GM18508 (cell line): ENCODE data around the gene PPM1L.
"Not testable (repeated sequence)": the region's sequence is repeated elsewhere in the genome, so short reads cannot be mapped to it uniquely, and the experiment has no call there.

Experiments used
- ATAC-seq: cut with Tn5 transposase; IDR thresholded peaks from one replicate; pipeline ENCODE4 v1.9.1; 2021; ENCODE audit warnings: moderate number of reproducible peaks; ENCODE audit not compliant: insufficient read depth, unreplicated experiment

PPM1L gene

DNA sequence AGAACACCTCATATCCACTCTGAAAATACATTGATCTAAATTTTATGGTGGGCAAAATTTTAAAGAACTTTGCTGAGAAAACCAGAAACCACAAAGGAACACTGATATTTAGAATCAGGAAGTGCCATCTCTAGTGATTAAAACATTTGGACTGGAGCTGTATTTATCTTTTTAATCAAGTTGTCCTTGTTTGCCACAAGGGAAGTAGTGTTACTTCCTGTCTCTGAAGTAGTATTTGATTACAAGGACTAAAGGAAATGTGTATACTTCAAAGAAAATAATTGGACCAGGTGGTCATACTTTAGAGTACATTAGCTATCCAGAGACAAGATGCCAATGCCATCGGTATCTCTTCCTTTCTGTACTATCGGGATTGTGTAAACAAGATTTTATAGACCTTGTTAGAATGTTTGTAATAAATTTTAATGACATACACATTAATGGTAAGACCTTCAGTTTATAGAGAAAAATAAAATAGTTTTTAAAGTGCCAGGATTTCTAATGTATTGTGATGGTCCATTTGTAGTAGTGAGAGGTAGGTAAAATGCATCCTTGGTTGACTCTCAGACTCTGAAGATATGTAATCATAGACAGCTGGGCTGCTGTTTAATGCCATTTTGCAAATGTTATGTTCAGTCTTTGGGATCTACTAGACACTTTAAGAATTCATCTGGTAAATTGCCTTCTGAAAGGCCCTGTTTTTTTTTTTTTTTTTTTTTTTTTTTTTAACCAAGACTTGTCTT is 217.2 kb downstream of the PPM1L start:
- ATAC-seq: no peak

DNA sequence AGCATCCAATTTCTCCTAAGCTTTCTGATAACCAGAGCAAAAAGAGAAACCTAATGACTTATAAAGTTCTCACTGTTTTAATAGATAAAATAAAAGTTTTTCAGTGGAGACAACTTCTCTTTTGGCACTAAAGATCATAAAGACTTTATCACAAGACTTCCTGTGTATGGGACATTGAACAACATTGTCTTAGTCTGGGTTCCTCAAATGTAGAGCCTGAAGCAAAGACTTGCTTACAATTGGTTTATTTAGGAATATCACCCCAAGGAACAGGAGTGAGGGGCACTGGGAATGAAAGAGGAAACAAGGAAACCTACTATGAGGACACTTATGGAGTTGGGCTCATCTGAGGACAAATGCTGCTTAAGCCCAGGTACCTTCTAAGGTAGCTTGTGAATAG is 221.7 kb downstream of the PPM1L start:
- no peak for ATAC-seq

- ATAC-seq: peak; percentile 82
These were observed 224.7 kb downstream of the PPM1L start for GRCh38 chr3:160980740-160981139.

DNA sequence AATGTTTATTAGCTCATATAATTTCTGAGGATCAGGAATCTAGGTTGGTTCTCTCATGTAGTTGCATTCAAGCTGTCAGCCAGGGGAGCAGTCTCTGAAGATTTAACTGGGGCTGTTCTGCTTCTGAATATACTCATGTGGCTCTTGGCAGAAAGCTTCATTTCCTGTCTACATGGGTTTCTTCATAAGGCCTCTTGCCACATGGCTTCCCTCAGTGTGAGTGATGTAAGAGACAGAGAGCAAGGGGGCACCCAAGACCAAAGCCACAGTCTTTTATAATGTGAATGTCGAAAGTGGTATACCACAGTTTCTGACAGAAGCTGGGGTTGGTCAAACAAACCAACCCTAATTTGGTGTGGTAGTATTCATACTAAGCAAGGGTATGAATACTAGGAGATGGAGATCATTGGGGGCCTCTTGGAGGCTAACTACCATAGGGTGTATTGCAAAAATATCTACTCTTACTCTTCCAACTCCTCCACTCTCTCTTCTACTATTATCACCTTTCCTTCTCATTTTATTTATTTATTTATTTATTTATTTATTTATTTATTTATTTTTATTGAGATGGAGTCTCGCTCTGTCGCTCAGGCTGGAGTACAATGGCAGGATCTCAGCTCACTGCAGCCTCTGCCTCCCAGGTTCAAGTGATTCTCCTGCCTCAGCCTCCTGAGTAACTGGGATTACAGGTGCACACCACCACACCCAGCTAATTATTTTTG is 225.3 kb downstream of the PPM1L start:
- peak; percentile 82 for ATAC-seq

GRCh38 chr3:160982491-160982890 is 226.5 kb downstream of the PPM1L start:
- no peak for ATAC-seq

DNA sequence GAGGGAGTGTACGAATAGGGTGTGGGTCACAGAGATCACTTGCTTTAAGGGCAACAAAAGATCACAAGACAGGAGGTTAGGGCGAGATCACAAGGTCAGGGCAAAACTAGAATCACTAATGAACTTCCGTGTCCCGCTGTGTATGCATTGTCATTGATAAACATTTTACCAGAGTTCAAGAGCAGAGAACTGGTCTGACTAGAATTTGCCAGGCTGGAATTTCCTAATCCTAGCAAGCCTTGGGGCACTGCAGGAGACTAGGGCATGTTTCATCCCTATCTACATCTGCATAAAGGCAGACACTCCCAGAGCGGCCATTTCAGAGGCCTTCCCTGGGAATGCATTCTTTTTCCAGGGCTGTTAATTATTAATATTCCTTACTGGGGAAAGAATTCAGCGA is 227.9 kb downstream of the PPM1L start:
- not testable (repeated sequence) for ATAC-seq

GRCh38 chr3:160986069-160986468 is 230.0 kb downstream of the PPM1L start:
- no peak for ATAC-seq

DNA sequence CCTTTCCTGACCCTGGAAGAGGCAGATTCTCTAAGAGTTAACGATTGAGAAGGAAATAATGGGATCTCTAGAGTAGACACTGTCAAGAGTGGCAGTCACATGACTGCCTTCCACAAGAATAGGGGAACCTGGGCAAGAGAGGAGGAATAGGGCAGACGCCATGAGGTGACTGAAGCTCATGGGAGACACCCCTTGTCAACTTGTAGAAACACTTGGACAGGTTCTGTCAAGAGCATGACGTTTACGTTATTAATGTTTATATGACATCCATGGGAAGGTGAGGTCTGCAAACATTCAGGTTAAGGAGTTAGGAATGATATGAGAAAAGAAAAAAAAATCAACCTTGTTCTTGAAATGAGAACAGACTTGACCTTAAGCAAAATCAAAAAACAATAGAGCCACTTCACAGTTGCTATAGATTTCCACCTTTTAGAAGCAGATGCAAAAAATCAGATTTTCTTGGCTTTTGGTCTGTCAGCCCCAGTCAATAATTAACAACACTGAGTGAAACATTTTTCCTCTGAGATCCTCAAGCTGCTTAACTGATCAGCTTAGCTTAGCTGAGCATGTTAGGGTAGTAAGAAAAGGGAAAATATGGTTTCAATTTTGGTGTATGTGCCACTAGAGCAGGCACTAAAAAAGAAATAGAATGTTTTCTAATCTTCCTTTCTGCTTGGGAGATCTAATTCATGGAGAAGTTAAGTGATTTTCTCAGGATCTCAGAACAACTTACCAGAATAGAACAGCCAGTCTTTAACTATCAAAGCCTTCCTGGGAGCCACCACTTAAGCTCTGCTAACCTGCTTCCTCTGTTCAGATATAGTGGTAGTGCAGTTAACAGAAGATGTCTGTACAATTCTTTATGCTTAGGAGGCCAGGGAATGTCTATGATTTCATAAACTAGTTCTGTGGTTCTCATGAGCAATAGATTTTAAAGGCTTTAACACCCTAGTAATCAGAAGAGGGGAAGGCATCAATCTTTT is 232.2 kb downstream of the PPM1L start:
- ATAC-seq: peak; percentile 55

GRCh38 chr3:160990446-160990845 is 234.4 kb downstream of the PPM1L start:
- no peak for ATAC-seq

DNA sequence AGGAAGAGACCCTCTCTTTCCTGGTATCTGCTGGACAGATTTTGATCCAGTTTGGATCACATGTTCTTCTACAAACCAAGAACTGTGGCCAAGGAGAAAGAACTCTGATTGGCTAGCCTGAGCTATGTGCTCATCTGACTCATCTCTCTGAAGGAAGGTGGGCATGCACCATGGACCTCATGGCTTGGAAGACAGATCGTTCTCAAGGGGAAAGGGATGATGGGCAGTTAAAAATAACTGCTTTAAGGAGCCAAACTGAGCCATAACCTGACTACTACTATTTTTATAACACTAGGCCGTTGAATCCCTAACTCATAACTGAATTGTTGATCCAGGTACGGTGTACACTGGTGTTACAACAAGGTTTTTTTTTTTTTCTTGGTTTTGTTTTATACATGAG is 236.7 kb downstream of the PPM1L start:
- ATAC-seq: no peak

DNA sequence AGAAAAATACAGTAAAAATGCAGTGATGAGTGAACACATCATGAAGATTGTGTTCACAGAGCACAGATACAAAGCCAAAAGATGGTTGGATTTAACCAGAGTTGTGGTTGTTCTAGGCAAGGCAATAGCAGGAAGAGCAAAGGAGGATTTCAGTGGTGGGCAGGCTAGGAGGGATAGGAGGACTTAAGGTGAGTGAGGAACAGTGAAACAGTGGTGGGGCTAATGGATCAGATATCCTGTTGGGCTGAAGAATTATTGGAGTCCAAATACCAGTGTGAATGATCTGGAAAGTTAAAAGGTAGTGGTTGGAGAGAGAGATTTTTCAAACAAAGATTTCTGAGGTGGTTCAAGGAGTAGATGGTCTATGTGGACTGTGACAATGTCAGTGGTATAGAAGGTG is 240.8 kb downstream of the PPM1L start:
- no peak for ATAC-seq

DNA sequence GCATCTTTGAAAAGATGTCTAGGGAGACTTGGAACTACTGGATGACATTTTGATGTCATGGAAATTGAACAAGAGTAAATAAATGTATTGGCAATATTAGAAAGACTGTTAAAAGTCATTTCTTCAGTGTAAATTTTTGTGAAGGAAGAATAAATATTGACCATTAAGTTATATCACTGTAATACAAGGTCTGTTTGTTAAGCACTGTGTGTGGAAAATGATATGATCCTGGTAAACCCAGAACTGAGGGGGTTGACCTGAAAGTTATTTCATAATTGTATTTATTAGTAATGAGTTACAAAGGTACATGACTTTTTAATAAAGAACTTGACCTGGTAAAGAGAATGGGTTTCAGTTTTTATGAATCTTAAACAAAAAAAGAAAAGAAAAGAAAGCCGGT is 242.6 kb downstream of the PPM1L start:
- ATAC-seq: no peak

DNA sequence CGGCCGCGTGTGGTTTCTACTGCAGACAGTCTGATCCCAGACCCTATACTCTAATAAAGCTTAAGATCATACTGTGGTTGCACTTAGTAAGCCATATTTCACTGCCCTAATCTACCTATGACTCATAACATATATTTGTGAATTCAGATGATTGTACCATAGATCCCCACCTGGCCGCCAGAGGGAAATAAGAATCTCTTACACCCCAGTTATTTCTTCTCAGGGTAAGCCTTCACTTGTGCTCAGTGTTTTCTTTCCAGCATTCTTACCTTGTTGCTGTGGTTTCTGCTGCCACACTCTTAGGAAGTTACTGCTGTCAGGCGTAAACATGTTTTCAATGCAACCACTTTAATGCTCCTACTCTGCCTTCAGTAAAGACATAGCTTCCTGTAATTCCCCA is 243.2 kb downstream of the PPM1L start:
- no peak for ATAC-seq

DNA sequence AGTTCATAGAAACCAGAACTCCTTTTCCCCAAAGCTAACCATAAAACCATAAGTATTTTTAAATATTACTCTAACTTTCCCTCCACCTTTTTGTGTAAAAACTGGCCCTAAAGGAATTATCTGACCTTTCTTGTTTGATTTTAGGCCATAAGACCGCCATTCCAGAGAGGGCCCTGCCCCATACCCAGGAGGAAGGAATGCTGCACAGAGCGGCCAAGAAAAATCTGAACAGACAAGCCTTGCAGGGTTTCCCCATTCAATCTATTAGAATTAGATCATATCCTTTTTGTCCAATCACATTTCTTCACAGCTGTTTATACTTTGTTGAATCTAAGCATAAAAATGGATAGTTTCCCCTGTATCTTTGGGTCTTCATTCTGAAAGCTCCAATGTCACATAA is 252.1 kb downstream of the PPM1L start:
- ATAC-seq: no peak

- not testable (repeated sequence) for ATAC-seq
These were observed 254.1 kb downstream of the PPM1L start for GRCh38 chr3:161010151-161010550.

- ATAC-seq: no peak
These were observed 259.1 kb downstream of the PPM1L start for GRCh38 chr3:161014843-161015749.

DNA sequence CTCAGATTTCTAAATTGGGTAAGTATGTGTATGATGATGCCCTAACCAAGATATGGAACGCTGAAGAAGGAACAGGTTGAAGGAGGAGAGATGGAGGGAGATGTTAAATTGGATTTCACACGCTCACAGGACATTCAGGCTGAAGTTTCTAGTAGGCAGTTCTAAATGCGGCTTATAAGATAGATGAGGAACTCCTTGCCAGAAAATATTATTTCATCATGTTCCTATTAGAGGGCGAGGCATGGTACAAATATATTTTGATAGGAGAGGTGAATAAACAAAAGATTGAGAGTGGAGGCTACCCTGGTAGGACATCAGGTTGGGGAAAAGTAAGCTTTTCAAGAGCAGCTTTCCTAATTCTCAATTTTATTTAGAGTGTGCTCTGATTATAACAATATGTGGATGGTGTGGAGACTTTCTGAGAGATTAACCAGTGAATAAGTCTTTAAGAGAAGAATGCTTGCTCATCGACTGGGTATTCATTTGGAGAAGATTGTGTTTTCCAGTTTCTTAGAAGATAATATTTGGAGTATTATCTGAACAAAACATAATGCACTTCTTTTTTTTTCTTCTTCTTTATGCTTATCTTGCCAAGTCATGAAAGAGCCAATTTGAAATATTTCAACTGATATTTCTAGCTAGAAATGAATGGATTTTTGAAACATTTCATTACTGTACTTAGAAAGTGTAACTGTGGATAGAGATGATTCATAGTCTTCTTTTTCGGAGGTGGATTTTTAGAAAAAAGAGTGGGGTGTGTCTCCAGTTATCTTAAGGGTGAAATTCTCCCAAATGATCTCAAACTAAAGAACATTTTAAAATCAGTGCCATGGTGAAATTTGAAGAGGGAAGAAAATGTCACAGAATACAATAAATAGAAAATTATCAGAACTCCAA is 260.6 kb downstream of the PPM1L start:
- ATAC-seq: no peak

DNA sequence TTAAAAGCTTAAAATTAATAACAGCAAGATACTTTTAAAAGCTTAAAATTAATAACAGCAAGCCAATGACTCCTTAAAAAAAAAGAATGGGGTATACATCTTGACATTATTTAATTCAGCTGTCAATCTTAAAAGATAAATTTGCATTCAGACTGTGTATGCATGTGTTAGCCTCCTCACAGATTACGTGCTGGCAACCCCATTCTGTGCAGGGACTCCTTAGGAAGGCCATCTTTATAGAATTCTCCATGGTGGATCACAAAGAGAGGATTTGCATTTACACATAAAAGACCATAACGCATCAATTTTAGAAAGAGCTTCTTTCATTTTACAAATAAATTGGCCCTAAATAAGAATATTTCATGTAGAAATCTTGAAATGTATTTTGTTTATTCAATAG is 261.9 kb downstream of the PPM1L start:
- no peak for ATAC-seq

GRCh38 chr3:161020256-161020655 is 264.2 kb downstream of the PPM1L start:
- ATAC-seq: no peak
